Panc1 (cell line): Measurements from ENCODE around the gene NFATC1. TPM values are rescaled to one million over a fixed set of nuclear protein-coding genes. Genes with fewer than 3 reads are reported as not detected.

Experiments used
- ATAC-seq: fragments of 200-7000 bp; cut with Tn5 transposase; 2 replicates; pipeline ENCODE4 v1.9.1; 2020; ENCODE audit warnings: mild to moderate bottlenecking, moderate library complexity
- BruUV-seq: library from RNA; stranded (reverse); fragments of 400-500 nt; replicated peaks from 2 replicates; lab custom pipeline; 2021; lab: Mats Ljungman, UMichigan
- CTCF ChIA-PET: fragments of 300-600 bp; sonication (Branson Sonifier 250); formaldehyde crosslinking; loops from one replicate; lab custom pipeline; 2022; ENCODE audit warnings: antibody characterized with exemption; lab: Charles Lee
- POLR2A ChIA-PET: fragments of 300-600 bp; sonication (Branson Sonifier 250); formaldehyde crosslinking; loops from one replicate; lab custom pipeline; 2022; ENCODE audit warnings: antibody characterized with exemption; lab: Charles Lee
- DNase-seq: peaks from one replicate; pipeline ENCODE4 v3.0.0-alpha.2; 2010; ENCODE audit warnings: low read depth, low spot score
- H3K27ac ChIP-seq: 2 replicates; pipeline ENCODE4 v1.5.1; 2011; ENCODE audit warnings: mild to moderate bottlenecking, low read length, inconsistent platforms
- H3K27me3 ChIP-seq: fragments of 200-500 bp; sonication (Bioruptor generic); 2 replicates; pipeline ENCODE4 v1.6.0; 2014; ENCODE audit warnings: low read length, inconsistent platforms; ENCODE audit not compliant: control insufficient read depth, insufficient read depth
- H3K36me3 ChIP-seq: fragments of 200-500 bp; sonication (Bioruptor generic); 2 replicates; pipeline ENCODE4 v1.5.1; 2014; ENCODE audit warnings: inconsistent platforms, mild to moderate bottlenecking, low read length, moderate library complexity; ENCODE audit not compliant: control insufficient read depth, insufficient read depth
- H3K4me1 ChIP-seq: 2 replicates; pipeline ENCODE4 v1.5.1; 2011; ENCODE audit warnings: inconsistent platforms, mild to moderate bottlenecking, low read length, moderate library complexity; ENCODE audit not compliant: control insufficient read depth, insufficient read depth
- H3K4me3 ChIP-seq, 2 experiments: 2 replicates each; pipeline ENCODE4 v1.5.1; 2011 to 2012; ENCODE audit warnings: low read depth in 2 of 2, low read length in 2 of 2, mild to moderate bottlenecking in 2 of 2, inconsistent platforms in 1 of 2, moderate library complexity in 1 of 2
- H3K9me3 ChIP-seq: fragments of 200-500 bp; sonication (Bioruptor generic); 2 replicates; pipeline ENCODE4 v1.5.1; 2014; ENCODE audit warnings: low read depth, mild to moderate bottlenecking, inconsistent platforms, low read length, moderate library complexity; ENCODE audit not compliant: control insufficient read depth, insufficient read depth
- POLR2AphosphoS5 ChIP-seq: IDR thresholded peaks from 2 replicates; pipeline ENCODE4 v1.6.1; 2012; ENCODE audit warnings: mild to moderate bottlenecking, low read depth, low read length, moderate library complexity
- SIN3A ChIP-seq: IDR thresholded peaks from 2 replicates; pipeline ENCODE4 v1.6.1; 2012; ENCODE audit warnings: low read depth, mild to moderate bottlenecking, low read length, moderate library complexity, borderline replicate concordance; ENCODE audit not compliant: insufficient read depth
- TCF7L2 ChIP-seq: IDR thresholded peaks from 2 replicates; pipeline ENCODE4 v1.6.1; 2011; ENCODE audit warnings: mild to moderate bottlenecking, low read depth, low read length, inconsistent platforms
- in situ Hi-C: cut with HindIII; loops from 2 replicates; pipeline ENCODE4 v1.10.0; 2016; ENCODE audit warnings: low sequenced_read_pairs, low pct_unique_long_range_greater_than_20kb
- intact Hi-C: fragments of 100-400 bp; cut with micrococcal nuclease; formaldehyde crosslinking; loops from one replicate; pipeline ENCODE4 v1.10.0; 2022; ENCODE audit not compliant: unreplicated experiment
- total RNA-seq: library from RNA; stranded (reverse); gene quantifications from one replicate; pipeline ENCODE4 v1.2.1, GENCODE V29; 2021; ENCODE audit not compliant: unreplicated experiment
- TF ChIP-seq, protein P1 (sequence below): fragments of 450-650 bp; IDR thresholded peaks from 2 replicates; pipeline ENCODE4 v1.5.1; 2017; ENCODE audit warnings: mild to moderate bottlenecking
- TF ChIP-seq, protein P2 (sequence below), 2 experiments: IDR thresholded peaks; 2 replicates each; pipeline ENCODE4 v1.6.1; 2011 to 2012; ENCODE audit warnings: low read depth in 2 of 2, control low read depth in 1 of 2, low read length in 1 of 2, mild to moderate bottlenecking in 1 of 2, moderate library complexity in 1 of 2; ENCODE audit not compliant: insufficient read depth in 1 of 2

The NFATC1 gene
- total RNA-seq, 1 experiment from 2014 or later: 30.8 TPM

DNA sequence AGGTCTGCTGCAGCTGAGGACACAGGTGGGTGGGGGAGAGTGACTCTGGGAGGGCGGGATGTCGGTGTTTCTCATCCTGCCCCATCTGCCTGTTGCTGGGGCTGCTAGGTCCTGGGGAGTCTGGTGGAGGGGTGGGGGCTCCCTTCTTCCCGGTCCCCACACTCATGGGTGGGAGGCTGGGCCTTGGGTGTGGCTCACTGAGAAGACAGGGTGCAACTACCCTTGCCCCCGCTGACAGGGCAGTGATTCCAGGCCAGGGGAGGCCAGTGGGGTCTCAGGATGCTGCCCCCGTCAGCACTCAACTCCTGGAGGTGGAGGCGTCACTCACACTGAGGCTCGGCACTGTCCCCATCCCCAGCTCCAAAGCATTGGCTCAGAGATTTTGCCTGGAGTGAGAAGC lies 7.7 kb upstream of the NFATC1 start:
- no peak overlapping the region for H3K27ac ChIP-seq
- ChIA-PET CTCF (interaction anchor here (0.6 kb wide), 1 partner anchor 26 kb away, joined by 7 read pairs; no protein-coding TSS in a partner anchor), POLR2A (interaction anchor here (0.6 kb wide), 1 partner anchor 699 kb away, joined by 5 read pairs; no protein-coding TSS in a partner anchor)
- no peaks in the 10 kb centered on the region for H3K9me3 ChIP-seq
- H3K27me3 ChIP-seq: peaks cover 4% of the 10 kb centered on the region
- H3K4me3 ChIP-seq: no peak overlapping the region
- in situ Hi-C loops: no loop called here
- peaks cover under 1% of the 10 kb centered on the region; the same call in 1 of the 2 replicates for H3K4me1 ChIP-seq
- TF ChIP-seq POLR2AphosphoS5 (no peak), SIN3A (no peak), TCF7L2 (no peak)
- TF ChIP-seq, protein P1, sequence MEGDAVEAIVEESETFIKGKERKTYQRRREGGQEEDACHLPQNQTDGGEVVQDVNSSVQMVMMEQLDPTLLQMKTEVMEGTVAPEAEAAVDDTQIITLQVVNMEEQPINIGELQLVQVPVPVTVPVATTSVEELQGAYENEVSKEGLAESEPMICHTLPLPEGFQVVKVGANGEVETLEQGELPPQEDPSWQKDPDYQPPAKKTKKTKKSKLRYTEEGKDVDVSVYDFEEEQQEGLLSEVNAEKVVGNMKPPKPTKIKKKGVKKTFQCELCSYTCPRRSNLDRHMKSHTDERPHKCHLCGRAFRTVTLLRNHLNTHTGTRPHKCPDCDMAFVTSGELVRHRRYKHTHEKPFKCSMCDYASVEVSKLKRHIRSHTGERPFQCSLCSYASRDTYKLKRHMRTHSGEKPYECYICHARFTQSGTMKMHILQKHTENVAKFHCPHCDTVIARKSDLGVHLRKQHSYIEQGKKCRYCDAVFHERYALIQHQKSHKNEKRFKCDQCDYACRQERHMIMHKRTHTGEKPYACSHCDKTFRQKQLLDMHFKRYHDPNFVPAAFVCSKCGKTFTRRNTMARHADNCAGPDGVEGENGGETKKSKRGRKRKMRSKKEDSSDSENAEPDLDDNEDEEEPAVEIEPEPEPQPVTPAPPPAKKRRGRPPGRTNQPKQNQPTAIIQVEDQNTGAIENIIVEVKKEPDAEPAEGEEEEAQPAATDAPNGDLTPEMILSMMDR: no peak
- BruUV-seq: no TSS peak
- H3K36me3 ChIP-seq: no peaks in the 10 kb centered on the region
- DNase-seq (no peak), ATAC-seq (no peak)
- intact Hi-C loops: no loop called here

DNA sequence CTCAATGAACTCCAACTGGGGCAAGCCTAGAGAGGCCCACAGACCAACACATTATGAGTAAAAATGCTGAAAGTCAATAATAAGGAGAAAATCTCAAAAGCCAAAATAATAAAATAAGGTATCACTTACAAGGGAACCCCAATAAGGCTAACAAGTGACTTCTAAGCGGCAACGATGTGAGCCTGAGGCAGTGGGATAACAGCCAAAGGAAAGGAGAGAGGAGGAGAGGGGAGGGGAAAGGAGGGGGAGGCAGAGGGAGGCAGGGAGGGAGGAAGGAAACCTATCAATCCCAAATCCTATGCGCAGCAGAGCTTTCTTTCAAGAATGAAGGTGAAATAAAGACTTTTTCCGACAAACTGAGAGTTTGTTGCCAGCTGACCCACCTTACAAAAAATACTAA lies 6.0 kb upstream of the NFATC1 start:
- no TSS peak for BruUV-seq
- ChIA-PET POLR2A (no interaction called here), CTCF (no interaction called here)
- DNase-seq (no peak), ATAC-seq (no peak)
- Histone ChIP-seq H3K27ac (no peak overlapping the region), H3K4me3 (no peak overlapping the region), H3K9me3 (no peaks in the 10 kb centered on the region), H3K36me3 (no peaks in the 10 kb centered on the region), H3K27me3 (peaks cover 4% of the 10 kb centered on the region; the same call in 1 of the 2 replicates), H3K4me1 (peaks cover 5% of the 10 kb centered on the region; the same call in 1 of the 2 replicates)
- TF ChIP-seq, protein P2, sequence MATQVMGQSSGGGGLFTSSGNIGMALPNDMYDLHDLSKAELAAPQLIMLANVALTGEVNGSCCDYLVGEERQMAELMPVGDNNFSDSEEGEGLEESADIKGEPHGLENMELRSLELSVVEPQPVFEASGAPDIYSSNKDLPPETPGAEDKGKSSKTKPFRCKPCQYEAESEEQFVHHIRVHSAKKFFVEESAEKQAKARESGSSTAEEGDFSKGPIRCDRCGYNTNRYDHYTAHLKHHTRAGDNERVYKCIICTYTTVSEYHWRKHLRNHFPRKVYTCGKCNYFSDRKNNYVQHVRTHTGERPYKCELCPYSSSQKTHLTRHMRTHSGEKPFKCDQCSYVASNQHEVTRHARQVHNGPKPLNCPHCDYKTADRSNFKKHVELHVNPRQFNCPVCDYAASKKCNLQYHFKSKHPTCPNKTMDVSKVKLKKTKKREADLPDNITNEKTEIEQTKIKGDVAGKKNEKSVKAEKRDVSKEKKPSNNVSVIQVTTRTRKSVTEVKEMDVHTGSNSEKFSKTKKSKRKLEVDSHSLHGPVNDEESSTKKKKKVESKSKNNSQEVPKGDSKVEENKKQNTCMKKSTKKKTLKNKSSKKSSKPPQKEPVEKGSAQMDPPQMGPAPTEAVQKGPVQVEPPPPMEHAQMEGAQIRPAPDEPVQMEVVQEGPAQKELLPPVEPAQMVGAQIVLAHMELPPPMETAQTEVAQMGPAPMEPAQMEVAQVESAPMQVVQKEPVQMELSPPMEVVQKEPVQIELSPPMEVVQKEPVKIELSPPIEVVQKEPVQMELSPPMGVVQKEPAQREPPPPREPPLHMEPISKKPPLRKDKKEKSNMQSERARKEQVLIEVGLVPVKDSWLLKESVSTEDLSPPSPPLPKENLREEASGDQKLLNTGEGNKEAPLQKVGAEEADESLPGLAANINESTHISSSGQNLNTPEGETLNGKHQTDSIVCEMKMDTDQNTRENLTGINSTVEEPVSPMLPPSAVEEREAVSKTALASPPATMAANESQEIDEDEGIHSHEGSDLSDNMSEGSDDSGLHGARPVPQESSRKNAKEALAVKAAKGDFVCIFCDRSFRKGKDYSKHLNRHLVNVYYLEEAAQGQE (IDR thresholded peaks at IDR 0.05; ENCODE audit: insufficient read depth in 1 of 2, low read depth in 2 of 2, low read length in 1 of 2): no peak
- no peak for TF ChIP-seq SIN3A
- TF ChIP-seq POLR2AphosphoS5: no peak
- intact Hi-C loops: no loop called here
- in situ Hi-C loops: no loop called here

DNA sequence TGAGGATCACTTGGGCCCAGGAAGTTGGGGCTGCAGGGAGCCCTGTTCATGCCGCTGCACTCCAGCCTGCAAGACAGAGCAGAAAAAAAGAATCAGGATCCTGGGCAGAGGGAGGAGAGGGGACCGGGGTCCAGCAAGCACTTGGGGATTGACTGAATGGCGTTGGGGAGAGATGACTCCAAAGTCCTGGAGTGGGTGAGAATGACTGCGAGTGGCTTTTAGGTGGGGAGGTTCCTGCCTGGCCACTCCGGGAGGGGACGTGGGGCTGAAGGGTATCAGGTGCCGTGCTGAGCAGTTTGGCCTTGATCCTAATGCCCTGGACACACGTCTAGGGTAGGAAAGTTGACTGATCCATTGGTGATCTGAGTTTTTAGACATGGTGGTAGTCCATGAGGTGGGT lies 3.5 kb upstream of the NFATC1 start:
- Histone ChIP-seq H3K27ac (no peak overlapping the region), H3K27me3 (peaks cover 4% of the 10 kb centered on the region; the same call in 1 of the 2 replicates), H3K9me3 (no peaks in the 10 kb centered on the region), H3K4me1 (peaks cover 9% of the 10 kb centered on the region), H3K4me3 (no peak overlapping the region), H3K36me3 (no peaks in the 10 kb centered on the region)
- TF ChIP-seq POLR2AphosphoS5: no peak
- TF ChIP-seq SIN3A: no peak
- TF ChIP-seq TCF7L2: no peak
- TF ChIP-seq, protein P2 (IDR thresholded peaks at IDR 0.05; ENCODE audit: insufficient read depth in 1 of 2, low read depth in 2 of 2, low read length in 1 of 2): no peak
- CTCF ChIA-PET: interaction anchor here (0.7 kb wide), 1 partner anchor 59 kb away, joined by 7 read pairs; no protein-coding TSS in a partner anchor
- no TSS peak for BruUV-seq
- ATAC-seq (no peak), DNase-seq (no peak)
- POLR2A ChIA-PET: interaction anchor here (0.7 kb wide), 1 partner anchor 481 kb away, joined by 11 read pairs; no protein-coding TSS in a partner anchor
- intact Hi-C loops: no loop called here
- in situ Hi-C loops: no loop called here
